Hepatocyte (in vitro differentiated cells): Measurements from ENCODE around the gene C3orf70.

Experiments used
- EZH2 ChIP-seq: fragments of 200-600 bp; sonication (generic); IDR thresholded peaks from 2 replicates; pipeline ENCODE4 v1.6.1; 2016; ENCODE audit warnings: antibody characterized with exemption, mild to moderate bottlenecking, borderline replicate concordance
- TF ChIP-seq, protein P1 (sequence below): fragments of 200-600 bp; sonication (generic); IDR thresholded peaks from 2 replicates; pipeline ENCODE4 v1.5.1; 2016; ENCODE audit warnings: antibody characterized with exemption, mild to moderate bottlenecking; ENCODE audit not compliant: poor library complexity

GRCh38 chr3:185129083-185129482 lies 23.8 kb downstream of the C3orf70 start:
- TF ChIP-seq, protein P1, sequence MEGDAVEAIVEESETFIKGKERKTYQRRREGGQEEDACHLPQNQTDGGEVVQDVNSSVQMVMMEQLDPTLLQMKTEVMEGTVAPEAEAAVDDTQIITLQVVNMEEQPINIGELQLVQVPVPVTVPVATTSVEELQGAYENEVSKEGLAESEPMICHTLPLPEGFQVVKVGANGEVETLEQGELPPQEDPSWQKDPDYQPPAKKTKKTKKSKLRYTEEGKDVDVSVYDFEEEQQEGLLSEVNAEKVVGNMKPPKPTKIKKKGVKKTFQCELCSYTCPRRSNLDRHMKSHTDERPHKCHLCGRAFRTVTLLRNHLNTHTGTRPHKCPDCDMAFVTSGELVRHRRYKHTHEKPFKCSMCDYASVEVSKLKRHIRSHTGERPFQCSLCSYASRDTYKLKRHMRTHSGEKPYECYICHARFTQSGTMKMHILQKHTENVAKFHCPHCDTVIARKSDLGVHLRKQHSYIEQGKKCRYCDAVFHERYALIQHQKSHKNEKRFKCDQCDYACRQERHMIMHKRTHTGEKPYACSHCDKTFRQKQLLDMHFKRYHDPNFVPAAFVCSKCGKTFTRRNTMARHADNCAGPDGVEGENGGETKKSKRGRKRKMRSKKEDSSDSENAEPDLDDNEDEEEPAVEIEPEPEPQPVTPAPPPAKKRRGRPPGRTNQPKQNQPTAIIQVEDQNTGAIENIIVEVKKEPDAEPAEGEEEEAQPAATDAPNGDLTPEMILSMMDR, result no peak
- TF ChIP-seq EZH2, result no peak
